VCaP (cell line): ENCODE data around the gene SFRP2.

Experiments
- H3K27ac ChIP-seq: fragments of 450-650 bp; 2 replicates; pipeline ENCODE4 v1.5.1; 2017
- TF ChIP-seq, protein P1 (sequence below): fragments of 450-650 bp; conservative IDR thresholded peaks from 2 replicates; pipeline ENCODE4 v1.5.1; 2017; ENCODE audit warnings: mild to moderate bottlenecking, moderate library complexity

SFRP2 gene

DNA sequence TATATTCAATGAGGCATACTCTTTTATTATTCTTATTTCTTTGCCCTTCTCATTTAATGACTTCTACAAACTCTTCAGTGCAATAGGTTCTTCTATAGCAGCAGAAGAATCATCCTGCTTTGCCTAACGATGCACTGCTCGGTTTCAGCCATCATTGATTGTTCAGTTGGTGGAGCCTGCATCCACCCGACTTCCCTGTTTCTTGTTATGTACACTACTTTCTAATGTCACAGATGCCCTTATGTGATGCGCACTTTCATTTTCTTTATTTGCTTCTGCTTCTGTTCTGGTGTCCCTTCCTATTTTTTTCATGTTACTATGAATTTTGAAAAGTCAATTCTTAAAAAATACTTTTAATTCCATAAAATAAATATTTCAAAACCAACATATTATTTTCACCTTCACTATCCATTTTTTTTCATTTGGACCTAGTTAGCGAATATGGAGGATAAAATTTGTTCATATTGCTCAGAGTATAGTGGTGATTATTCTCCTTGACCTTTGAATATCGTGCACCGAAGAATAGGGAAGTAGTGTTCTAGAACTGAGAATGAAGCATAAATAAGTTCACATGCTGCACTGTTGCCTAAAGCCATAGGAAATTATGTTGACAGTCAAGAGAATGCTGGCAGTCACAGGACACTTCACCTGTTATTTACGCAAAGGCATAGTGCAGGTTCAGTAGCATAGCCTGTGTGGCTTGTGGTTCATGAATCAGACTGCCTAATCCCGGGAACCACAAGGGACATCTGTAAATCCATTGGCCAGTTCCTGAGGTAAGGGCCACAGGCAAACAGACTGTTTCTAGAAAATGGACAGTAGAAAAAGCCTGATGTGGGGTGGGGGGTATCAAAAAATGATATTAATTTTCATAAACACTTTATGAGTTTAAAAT, 21.3 kb upstream of the SFRP2 start:
- no peak overlapping the region for H3K27ac ChIP-seq
- TF ChIP-seq, protein P1, sequence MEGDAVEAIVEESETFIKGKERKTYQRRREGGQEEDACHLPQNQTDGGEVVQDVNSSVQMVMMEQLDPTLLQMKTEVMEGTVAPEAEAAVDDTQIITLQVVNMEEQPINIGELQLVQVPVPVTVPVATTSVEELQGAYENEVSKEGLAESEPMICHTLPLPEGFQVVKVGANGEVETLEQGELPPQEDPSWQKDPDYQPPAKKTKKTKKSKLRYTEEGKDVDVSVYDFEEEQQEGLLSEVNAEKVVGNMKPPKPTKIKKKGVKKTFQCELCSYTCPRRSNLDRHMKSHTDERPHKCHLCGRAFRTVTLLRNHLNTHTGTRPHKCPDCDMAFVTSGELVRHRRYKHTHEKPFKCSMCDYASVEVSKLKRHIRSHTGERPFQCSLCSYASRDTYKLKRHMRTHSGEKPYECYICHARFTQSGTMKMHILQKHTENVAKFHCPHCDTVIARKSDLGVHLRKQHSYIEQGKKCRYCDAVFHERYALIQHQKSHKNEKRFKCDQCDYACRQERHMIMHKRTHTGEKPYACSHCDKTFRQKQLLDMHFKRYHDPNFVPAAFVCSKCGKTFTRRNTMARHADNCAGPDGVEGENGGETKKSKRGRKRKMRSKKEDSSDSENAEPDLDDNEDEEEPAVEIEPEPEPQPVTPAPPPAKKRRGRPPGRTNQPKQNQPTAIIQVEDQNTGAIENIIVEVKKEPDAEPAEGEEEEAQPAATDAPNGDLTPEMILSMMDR = no peak

DNA sequence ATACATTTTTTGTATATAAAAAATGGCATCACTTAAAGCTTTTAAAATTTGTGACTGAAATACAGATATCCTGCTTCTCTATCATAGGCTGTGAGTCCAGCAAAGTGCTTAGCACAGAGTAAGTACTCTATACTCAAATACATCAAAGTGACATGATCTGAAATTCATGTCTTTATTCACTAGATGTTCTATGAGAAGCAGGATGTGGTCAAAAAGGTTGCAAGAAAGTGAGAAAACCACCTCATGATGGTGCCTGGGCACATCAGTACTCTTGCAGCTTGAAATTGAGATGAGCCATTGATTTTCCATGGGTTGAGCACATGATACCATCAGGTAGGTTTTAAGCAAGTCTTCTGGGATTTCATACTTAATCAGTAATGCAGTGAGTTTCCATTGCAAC, 20.4 kb upstream of the SFRP2 start:
- TF ChIP-seq, protein P1 = no peak
- no peak overlapping the region for H3K27ac ChIP-seq

DNA sequence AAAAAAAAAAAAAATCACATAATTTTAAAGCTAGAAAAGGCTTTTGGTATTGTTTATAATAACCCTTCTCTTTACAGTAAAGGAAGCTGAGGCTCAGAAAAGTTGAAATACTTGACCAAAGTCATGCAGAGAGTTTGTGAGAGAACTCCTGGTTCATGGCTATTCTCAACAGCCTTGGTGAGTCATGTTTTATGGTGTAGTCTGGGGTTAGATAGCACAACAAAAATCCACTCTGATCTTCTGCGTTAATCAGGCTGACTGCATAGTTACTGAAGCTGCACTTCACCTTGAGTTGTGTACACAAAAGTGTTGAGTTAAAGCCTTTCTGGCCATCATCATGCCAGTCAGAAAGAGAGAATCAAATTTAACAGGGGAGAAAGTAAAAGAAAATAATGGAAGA, 19.3 kb upstream of the SFRP2 start:
- TF ChIP-seq, protein P1 = no peak
- no peak overlapping the region for H3K27ac ChIP-seq

DNA sequence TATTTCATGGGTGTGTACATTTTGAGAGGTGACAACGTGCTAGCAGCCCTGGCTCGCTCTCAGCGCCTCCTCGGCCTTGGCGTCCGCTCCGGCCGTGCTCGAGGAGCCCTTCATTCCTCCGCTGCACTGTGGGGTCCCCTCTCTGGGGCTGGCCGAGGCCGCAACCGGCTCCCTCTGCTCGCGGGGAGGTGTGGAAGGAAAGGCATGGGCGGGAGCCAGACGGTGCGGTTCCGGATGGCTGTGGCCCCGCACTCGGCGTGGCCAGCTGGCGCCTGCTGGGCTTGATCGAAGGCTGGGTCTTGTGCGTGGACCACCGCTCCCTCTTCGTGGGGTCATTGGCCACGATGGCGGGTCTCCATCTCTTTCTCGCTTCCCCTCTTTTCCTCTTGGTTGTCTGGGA, 17.2 kb upstream of the SFRP2 start:
- TF ChIP-seq, protein P1 = no peak
- no peak overlapping the region for H3K27ac ChIP-seq

DNA sequence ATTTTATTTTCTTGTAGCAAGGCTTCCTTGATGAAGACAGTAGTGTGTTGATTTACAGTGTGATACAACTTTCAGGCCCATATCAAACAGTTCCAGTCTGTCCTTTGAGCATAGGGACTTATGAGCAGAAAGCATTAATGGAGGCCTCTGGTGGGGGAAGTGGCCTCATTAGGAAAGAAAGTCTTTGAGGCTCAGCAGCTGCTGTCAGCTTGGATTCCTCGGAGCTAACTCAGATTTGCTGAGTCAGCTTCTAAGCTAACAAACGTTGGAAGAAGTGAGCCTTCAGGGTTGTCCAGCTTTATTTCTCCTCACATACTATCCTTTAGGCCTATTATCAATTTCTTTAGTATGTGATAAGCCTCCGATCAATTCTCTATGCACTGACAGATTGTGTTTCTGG, 15.8 kb upstream of the SFRP2 start:
- no peak overlapping the region for H3K27ac ChIP-seq
- TF ChIP-seq, protein P1 = no peak

DNA sequence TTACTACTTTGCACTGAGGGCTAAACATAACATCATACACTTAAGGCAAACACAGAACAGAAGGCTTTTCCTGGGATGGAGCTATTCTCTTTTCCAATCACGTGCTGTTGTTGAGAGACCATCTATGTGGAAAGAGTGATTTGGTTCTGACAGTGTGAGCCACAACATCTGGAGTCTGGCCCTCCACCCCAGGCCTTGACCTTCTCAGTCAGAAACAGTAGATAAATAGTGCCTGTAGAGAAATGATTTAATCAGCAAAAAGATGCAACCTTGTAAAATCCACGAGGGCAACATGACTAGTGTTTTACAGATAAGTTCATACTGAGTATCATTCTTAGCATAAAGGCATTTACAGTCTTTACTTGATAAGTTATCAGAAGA, 10.8 kb upstream of the SFRP2 start:
- H3K27ac ChIP-seq = no peak overlapping the region
- TF ChIP-seq, protein P1 = no peak

DNA sequence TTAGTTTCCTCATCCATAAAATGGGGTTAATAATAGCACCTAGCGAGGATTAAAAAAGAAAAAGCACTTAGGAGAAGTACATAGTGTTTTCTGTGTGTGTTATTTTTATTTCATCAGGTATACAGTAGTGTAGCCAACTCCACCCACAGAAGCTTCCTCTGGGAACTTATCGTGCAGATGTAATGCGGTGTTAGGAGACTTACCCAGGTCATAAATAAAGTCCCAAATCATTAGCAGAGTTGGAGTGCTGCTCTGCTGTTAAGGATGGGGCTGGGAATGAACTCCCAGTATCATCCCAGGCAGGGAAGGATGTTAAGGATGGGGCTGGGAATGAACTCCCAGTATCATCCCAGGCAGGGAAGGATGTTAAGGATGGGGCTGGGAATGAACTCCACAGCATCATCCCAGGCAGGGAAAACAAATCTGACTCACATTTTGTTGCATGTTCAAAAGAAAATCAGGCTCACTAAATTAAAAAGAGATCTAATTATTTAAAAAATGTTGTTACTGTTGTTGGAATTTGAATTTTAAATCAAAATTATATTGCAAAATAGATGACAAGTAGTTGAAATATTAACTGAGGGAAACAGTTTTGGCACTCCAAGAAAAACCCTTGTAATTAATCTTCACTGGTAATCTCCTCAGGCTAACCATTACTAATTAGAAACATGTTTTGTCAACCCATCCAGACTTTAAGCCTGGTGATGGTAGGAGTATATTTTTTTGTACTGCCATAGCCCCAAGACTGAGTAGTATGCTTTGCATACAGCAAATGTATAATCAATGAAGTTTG, 10.2 kb upstream of the SFRP2 start:
- TF ChIP-seq, protein P1 = no peak
- no peak overlapping the region for H3K27ac ChIP-seq
